GM23248 (cell line): ENCODE measurements around the gene PDE10A.

Source experiments
- EZH2 ChIP-seq: fragments of 200-600 bp; sonication (generic); IDR thresholded peaks from 2 replicates; pipeline ENCODE4 v1.6.1; 2018; ENCODE audit warnings: antibody characterized with exemption, mild to moderate bottlenecking; ENCODE audit not compliant: insufficient read depth, poor library complexity, severe bottlenecking
- EZH2phosphoT487 ChIP-seq: fragments of 200-600 bp; sonication (generic); IDR thresholded peaks from 2 replicates; pipeline ENCODE4 v1.6.1; 2018; ENCODE audit warnings: antibody characterized with exemption, moderate library complexity, mild to moderate bottlenecking, low read depth; ENCODE audit not compliant: insufficient read depth

DNA sequence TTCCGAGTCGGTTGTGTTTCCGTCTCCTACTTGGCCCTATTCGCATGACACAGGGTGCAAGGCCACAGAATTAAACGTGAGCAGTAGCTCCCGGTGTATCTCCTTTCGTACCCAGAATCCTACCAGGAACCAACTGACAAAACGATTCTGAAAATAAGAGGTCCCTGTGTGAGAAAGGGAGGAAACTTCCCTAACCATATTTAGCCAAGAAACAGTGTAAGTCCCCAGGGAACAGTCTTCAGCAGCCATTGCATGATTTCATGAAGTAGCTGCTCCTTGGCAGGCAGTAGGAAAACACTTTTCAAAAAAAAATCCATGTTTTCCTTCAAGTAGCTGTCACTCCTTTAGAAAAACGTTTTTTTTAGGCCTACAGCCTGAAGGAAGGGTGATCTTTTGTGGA lies 46.9 kb downstream of the PDE10A start:
- TF ChIP-seq EZH2 (no peak), EZH2phosphoT487 (no peak)
